Measurements from ENCODE around the gene KLHL10. TPM values are rescaled to one million over a fixed set of nuclear protein-coding genes. Genes with fewer than 3 reads are reported as not detected.
A peak's percentile ranks its signal among the peaks of the same experiment; 100 is the strongest.

Gene KLHL10
- total and polyA plus RNA-seq, 9 of the 15 experiments (the other 6 are each of a cell fraction or from before 2014, with no cell fraction given) = 0.06 to 0.56 (median 0.12) TPM; not detected in 5

GRCh38 chr17:41816637-41817320 is 20.8 kb upstream of the KLHL10 start (continued):
- no peak for TF ChIP-seq XRCC4 (IDR thresholded peaks at IDR 0.05; ENCODE audit: extremely low read depth, insufficient read depth, insufficient read length)
- TF ChIP-seq ATF1 (CRISPR knock-in tag; IDR thresholded peaks at IDR 0.05) = no peak
- TF ChIP-seq ATF1 (tag; IDR thresholded peaks at IDR 0.05) = no peak
- TF ChIP-seq BCOR (IDR thresholded peaks at IDR 0.05) = no peak
- no peak for TF ChIP-seq NFE2L1 (tag; IDR thresholded peaks at IDR 0.05; ENCODE audit: borderline replicate concordance, low read depth)

DNA sequence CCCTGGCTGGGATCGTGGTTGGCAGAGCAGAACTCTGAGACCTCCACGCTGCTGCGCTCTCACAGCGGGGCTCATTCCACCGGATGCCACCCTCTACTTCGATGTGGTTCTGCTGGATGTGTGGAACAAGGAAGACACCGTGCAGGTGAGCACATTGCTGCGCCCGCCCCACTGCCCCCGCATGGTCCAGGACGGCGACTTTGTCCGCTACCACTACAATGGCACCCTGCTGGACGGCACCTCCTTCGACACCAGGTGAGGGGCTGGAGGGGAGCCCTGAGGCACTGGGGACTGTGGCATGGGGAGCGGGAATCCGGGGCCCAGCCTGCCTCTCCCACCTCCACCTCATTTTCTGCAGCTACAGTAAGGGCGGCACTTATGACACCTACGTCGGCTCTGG is 19.6 kb upstream of the KLHL10 start:
- Histone ChIP-seq H2AFZ (ENCODE audit: low read depth, low read length) (peak overlapping the region; percentile 57; the same call in 1 of the 2 replicates), H3K4me2 (ENCODE audit: insufficient read depth, low read length) (no peak overlapping the region), H3K79me2 (ENCODE audit: control insufficient read depth, insufficient read depth, low read length) (no peaks in the 10 kb centered on the region), H3K27ac (ENCODE audit: extremely low read depth, low read depth, low read length) (no peak overlapping the region), H3K4me1 (replicated peaks in 1 of 2; ENCODE audit: control insufficient read depth in 2 of 2, insufficient read depth in 2 of 2, low read length in 2 of 2) (peaks cover 2 to 41% of the 10 kb centered on the region in 2 experiments; a peak in 4 of 5 replicates), H3K27me3 (ENCODE audit: control insufficient read depth in 2 of 2, insufficient read depth in 2 of 2, low read length in 2 of 2) (no peaks in the 10 kb centered on the region), H3K9ac (ENCODE audit: insufficient read depth in 1 of 2, low read depth in 2 of 2, low read length in 2 of 2) (no peak overlapping the region), H4K20me1 (replicated peaks; ENCODE audit: control insufficient read depth, insufficient read depth, low read length) (no peaks in the 10 kb centered on the region), H3K4me3 (no peak overlapping the region), H3K36me3 (ENCODE audit: control insufficient read depth, insufficient read depth, low read length) (no peaks in the 10 kb centered on the region), H3K9me3 (replicated peaks; ENCODE audit: control insufficient read depth, insufficient read depth, low read depth, low read length) (no peaks in the 10 kb centered on the region), H3K9me1 (ENCODE audit: control insufficient read depth, insufficient read depth, low read length) (no peaks in the 10 kb centered on the region)
- intact Hi-C loops (cut with micrococcal nuclease) (no loop called here), in situ Hi-C loops (cut with MboI) (no loop called here)
- TF ChIP-seq DMBX1 (CRISPR knock-in tag; IDR thresholded peaks at IDR 0.05; ENCODE audit: borderline replicate concordance) (no peak), E2F3 (CRISPR knock-in tag; IDR thresholded peaks at IDR 0.05) (no peak), ZNF586 (CRISPR knock-in tag; conservative IDR thresholded peaks at IDR 0.05) (no peak), PPARD (CRISPR knock-in tag; IDR thresholded peaks at IDR 0.05) (no peak), E2F6 (IDR thresholded peaks at IDR 0.05; ENCODE audit: borderline replicate concordance in 1 of 2, extremely low read depth in 1 of 2, insufficient read depth in 1 of 2, insufficient read length in 1 of 2, low read depth in 1 of 2, low read length in 1 of 2, poor library complexity in 1 of 2, severe bottlenecking in 1 of 2) (peak in 1 of 2 experiments; percentile 23), ZNF57 (CRISPR knock-in tag; IDR thresholded peaks at IDR 0.05) (no peak), MCM7 (IDR thresholded peaks at IDR 0.05) (no peak)
- ChIA-PET POLR2A (no interaction called here), CTCF (ENCODE audit: low intra/inter-chr PET ratio) (no interaction called here)
- no peak for FAIRE-seq
- no peak for DNase-seq (ENCODE audit: extremely low read depth in 1 of 4, low spot score in 3 of 4)
- ATAC-seq = no peak
- no TSS peak for BruUV-seq (replicated peaks)
- 88% methylated on average over 16 of the region's 20 CpGs for WGBS (ENCODE audit: insufficient coverage, low coverage, missing lambda C conversion rate)

Measured in K562 (cell line).